Measurements from ENCODE around the gene TOMM40L. TPM values are rescaled to one million over a fixed set of nuclear protein-coding genes. Genes with fewer than 3 reads are reported as not detected.
A peak's percentile ranks its signal among the peaks of the same experiment; 100 is the strongest.

TOMM40L gene
- total RNA-seq: 10 to 100 TPM; 12.6 to 20.2 (median 14.8) TPM
- 10 to 100 TPM; 15.0 to 23.1 (median 18.5) TPM for polyA plus RNA-seq

GRCh38 chr1:161225534-161226319 lies at the start of gene TOMM40L:
Gene TOMM40L, plus strand, starts transcription at chr1:161226060. Its CDS starts 430 bp downstream, at chr1:161226490.
- WGBS, 2 donors: 5 to 8% methylated on average over 16 of the region's 16 CpGs
- H3K9me3 ChIP-seq: no peaks in the 10 kb centered on the region
- peaks cover 0 to 31% (median 25%) of the 10 kb centered on the region in 4 donors for H3K4me1 ChIP-seq
- no peaks in the 10 kb centered on the region for H3K27me3 ChIP-seq
- H3K27ac ChIP-seq: peak within 1 kb of the TSS; percentile 82 to 89 (median 85)
- DNase-seq: peak; percentile 98
- peak within 1 kb of the TSS; percentile 59 to 82 (median 78) for H3K4me3 ChIP-seq
- peaks cover 7 to 28% (median 23%) of the 10 kb centered on the region in 4 donors for H3K36me3 ChIP-seq
- TF ChIP-seq POLR2AphosphoS5 (IDR thresholded peaks at IDR 0.05): peak in 3 of 4 donors; percentile 2 to 73 (median 64)
- TF ChIP-seq POLR2A (IDR thresholded peaks at IDR 0.05): no peak
- TF ChIP-seq CTCF (IDR thresholded peaks at IDR 0.05): peak; percentile 41 to 59 (median 50)
- intact Hi-C loops (cut with DNase I): loop anchor here (1.0 to 5.0 kb wide), 5 partner anchors 15 to 157 kb away; partner anchors contain the start of genes MPZ and NDUFS2

- Histone ChIP-seq H3K36me3 (peaks cover 17 to 44% (median 22%) of the 10 kb centered on the region in 4 donors), H3K4me1 (peaks cover 0 to 38% (median 24%) of the 10 kb centered on the region in 4 donors), H3K9me3 (no peaks in the 10 kb centered on the region), H3K27me3 (no peaks in the 10 kb centered on the region), H3K27ac (peak overlapping the region; percentile 85 to 92 (median 88)), H3K4me3 (peak overlapping the region; percentile 64 to 78 (median 76))
- WGBS, 2 donors: 10 to 18% methylated on average over 17 of the region's 17 CpGs
- no peak for DNase-seq
- intact Hi-C loops (cut with DNase I): loop anchor here (1.0 kb wide), 1 partner anchor 10 kb away; the partner anchor contains the start of gene PPOX
- TF ChIP-seq CTCF (IDR thresholded peaks at IDR 0.05) (no peak), EP300 (IDR thresholded peaks at IDR 0.05) (no peak), POLR2AphosphoS5 (IDR thresholded peaks at IDR 0.05) (no peak), POLR2A (IDR thresholded peaks at IDR 0.05) (no peak)
Observed at GRCh38 chr1:161176468-161177111, 49.3 kb upstream of the TOMM40L start.

- DNase-seq: peak; percentile 93
- Histone ChIP-seq H3K9me3 (no peaks in the 10 kb centered on the region), H3K4me3 (peak within 1 kb of the TSS; percentile 64 to 78 (median 76)), H3K27me3 (no peaks in the 10 kb centered on the region), H3K27ac (peak within 1 kb of the TSS; percentile 85 to 92 (median 88)), H3K36me3 (peaks cover 12 to 37% (median 15%) of the 10 kb centered on the region in 4 donors), H3K4me1 (peaks cover 0 to 38% (median 24%) of the 10 kb centered on the region in 4 donors)
- intact Hi-C loops (cut with DNase I): loop anchor here (1.0 kb wide), 1 partner anchor 11 kb away; the partner anchor contains the start of gene PPOX
- WGBS, 2 donors: 2 to 5% methylated on average over 50 of the region's 50 CpGs
- TF ChIP-seq POLR2A (IDR thresholded peaks at IDR 0.05) (peak; percentile 67 to 71), POLR2AphosphoS5 (IDR thresholded peaks at IDR 0.05) (peak; percentile 88 to 93 (median 88)), EP300 (IDR thresholded peaks at IDR 0.05) (no peak), CTCF (IDR thresholded peaks at IDR 0.05) (peak in 1 of 4 experiments; percentile 7)
Observed at GRCh38 chr1:161177112-161177935, 48.5 kb upstream of the TOMM40L start, which contains the start of gene B4GALT3. Gene B4GALT3, minus strand, starts transcription at chr1:161177507. Its CDS starts 1,447 bp downstream, at chr1:161176060.

- peak overlapping the region; percentile 64 to 78 (median 76) for H3K4me3 ChIP-seq
- peaks cover 11 to 31% (median 11%) of the 10 kb centered on the region in 4 donors for H3K36me3 ChIP-seq
- H3K27ac ChIP-seq: peak overlapping the region; percentile 85 to 92 (median 88)
- no peaks in the 10 kb centered on the region for H3K27me3 ChIP-seq
- intact Hi-C loops (cut with DNase I): loop anchor here (1.0 kb wide), 1 partner anchor 12 kb away; the partner anchor contains the start of gene PPOX
- TF ChIP-seq POLR2A (IDR thresholded peaks at IDR 0.05) (no peak), EP300 (IDR thresholded peaks at IDR 0.05) (no peak), CTCF (IDR thresholded peaks at IDR 0.05) (no peak), POLR2AphosphoS5 (IDR thresholded peaks at IDR 0.05) (no peak)
- DNase-seq: no peak
- H3K4me1 ChIP-seq: peaks cover 0 to 32% (median 22%) of the 10 kb centered on the region in 4 donors
- no peaks in the 10 kb centered on the region for H3K9me3 ChIP-seq
- 31 to 70% methylated on average over 9 of the region's 9 CpGs for WGBS, 2 donors
Observed at GRCh38 chr1:161177936-161178244, 48.0 kb upstream of the TOMM40L start.

All from sigmoid colon (tissue), 7 donors.